B cell (primary cell): ENCODE data around the gene ADPRM.

Experiments
- CTCF ChIP-seq: fragments of 200-600 bp; IDR thresholded peaks from one replicate; pipeline ENCODE4 v1.8.0; 2022; ENCODE audit warnings: antibody characterized with exemption, mild to moderate bottlenecking
- EZH2 ChIP-seq: IDR thresholded peaks from 2 replicates; pipeline ENCODE4 v1.6.1; 2012; ENCODE audit warnings: borderline replicate concordance, low read depth, mild to moderate bottlenecking, moderate library complexity, low read length; ENCODE audit not compliant: insufficient read depth, poor library complexity, severe bottlenecking

- TF ChIP-seq CTCF (no peak), EZH2 (no peak)
Observed at GRCh38 chr17:10673312-10673711, 24.1 kb upstream of the ADPRM start.
